DOHH2 (cell line): ENCODE data around the gene ZFP57.

Experiments
- H3F3A ChIP-seq: fragments of 200-600 bp; sonication (generic), shearing (Covaris generic); 2 replicates; pipeline ENCODE4 v1.6.0; 2016; ENCODE audit warnings: antibody characterized with exemption, mild to moderate bottlenecking; ENCODE audit not compliant: control insufficient read depth, insufficient read depth
- H3K27ac ChIP-seq: fragments of 200-600 bp; sonication (generic); 2 replicates; pipeline ENCODE4 v1.5.1; 2014; ENCODE audit warnings: low read depth, mild to moderate bottlenecking, low read length, moderate library complexity
- H3K27me3 ChIP-seq: fragments of 200-600 bp; sonication (generic); 2 replicates; pipeline ENCODE4 v1.6.1; 2014; ENCODE audit warnings: mild to moderate bottlenecking, low read length, mixed read lengths; ENCODE audit not compliant: control insufficient read depth
- H3K36me3 ChIP-seq: fragments of 200-600 bp; sonication (generic); 2 replicates; pipeline ENCODE4 v1.6.1; 2014; ENCODE audit warnings: mild to moderate bottlenecking, low read length, moderate library complexity, mixed read lengths; ENCODE audit not compliant: control insufficient read depth
- H3K4me1 ChIP-seq: fragments of 200-600 bp; sonication (generic); 2 replicates; pipeline ENCODE4 v1.6.1; 2014; ENCODE audit warnings: mild to moderate bottlenecking, low read length, mixed read lengths; ENCODE audit not compliant: control insufficient read depth
- H3K4me2 ChIP-seq: fragments of 200-600 bp; sonication (generic); 2 replicates; pipeline ENCODE4 v1.6.0; 2014; ENCODE audit warnings: mild to moderate bottlenecking, low read length, moderate library complexity
- H3K4me3 ChIP-seq: fragments of 200-600 bp; sonication (generic); 2 replicates; pipeline ENCODE4 v1.5.1; 2014; ENCODE audit warnings: mild to moderate bottlenecking, low read length, mixed read lengths
- H3K79me2 ChIP-seq: fragments of 200-600 bp; sonication (generic); 2 replicates; pipeline ENCODE4 v1.6.1; 2014; ENCODE audit warnings: mild to moderate bottlenecking, low read length, mixed read lengths; ENCODE audit not compliant: control insufficient read depth
- H3K9me2 ChIP-seq: fragments of 200-600 bp; sonication (generic); replicated peaks from 2 replicates; pipeline ENCODE4 v1.6.1; 2014; ENCODE audit warnings: mild to moderate bottlenecking, low read length, mixed read lengths; ENCODE audit not compliant: control insufficient read depth
- H3K9me3 ChIP-seq: fragments of 200-600 bp; sonication (generic); 2 replicates; pipeline ENCODE4 v1.6.1; 2014; ENCODE audit warnings: antibody characterized with exemption, low read length, mixed read lengths; ENCODE audit not compliant: control insufficient read depth, insufficient read depth
- H4K20me1 ChIP-seq: fragments of 200-600 bp; sonication (generic); 2 replicates; pipeline ENCODE4 v1.6.0; 2014; ENCODE audit warnings: low read depth, mild to moderate bottlenecking, antibody characterized with exemption, low read length, moderate library complexity; ENCODE audit not compliant: control insufficient read depth, insufficient read depth
- CTCF ChIP-seq: fragments of 200-600 bp; sonication (generic); IDR thresholded peaks from one replicate; pipeline ENCODE4 v1.5.1; 2014; ENCODE audit warnings: antibody characterized with exemption, mild to moderate bottlenecking, low read depth, low read length; ENCODE audit not compliant: poor library complexity, severe bottlenecking
- EZH2phosphoT487 ChIP-seq: fragments of 200-600 bp; sonication (generic); IDR thresholded peaks from 2 replicates; pipeline ENCODE4 v1.6.1; 2017; ENCODE audit warnings: borderline replicate concordance, mild to moderate bottlenecking, antibody characterized with exemption, low read length, moderate library complexity, mixed read lengths

Gene ZFP57

GRCh38 chr6:29680904-29681303, at the start of gene ZFP57:
Gene ZFP57, minus strand, starts transcription at chr6:29681152. Its CDS starts 4,149 bp downstream, at chr6:29677003.
- no peaks in the 10 kb centered on the region for H3K9me3 ChIP-seq
- no peak within 1 kb of the TSS for H3K27ac ChIP-seq
- no peaks in the 10 kb centered on the region for H3K79me2 ChIP-seq
- H3K36me3 ChIP-seq: no peaks in the 10 kb centered on the region
- no peaks in the 10 kb centered on the region for H4K20me1 ChIP-seq
- H3K4me3 ChIP-seq: no peak within 1 kb of the TSS
- no peak within 1 kb of the TSS for H3K4me2 ChIP-seq
- TF ChIP-seq EZH2phosphoT487: no peak
- no peak for TF ChIP-seq CTCF
- H3K27me3 ChIP-seq: no peaks in the 10 kb centered on the region
- no peaks in the 10 kb centered on the region for H3K9me2 ChIP-seq
- no peaks in the 10 kb centered on the region for H3K4me1 ChIP-seq
- no peaks in the 10 kb centered on the region for H3F3A ChIP-seq

- no peaks in the 10 kb centered on the region for H3K27me3 ChIP-seq
- H3K9me2 ChIP-seq: no peaks in the 10 kb centered on the region
- H3K4me3 ChIP-seq: no peak overlapping the region
- no peaks in the 10 kb centered on the region for H3K79me2 ChIP-seq
- H3K9me3 ChIP-seq: no peaks in the 10 kb centered on the region
- no peaks in the 10 kb centered on the region for H3K36me3 ChIP-seq
- H4K20me1 ChIP-seq: no peaks in the 10 kb centered on the region
- no peak for TF ChIP-seq EZH2phosphoT487
- no peak for TF ChIP-seq CTCF
- H3K4me1 ChIP-seq: no peaks in the 10 kb centered on the region
- H3K4me2 ChIP-seq: no peak overlapping the region
- H3K27ac ChIP-seq: no peak overlapping the region
- H3F3A ChIP-seq: no peaks in the 10 kb centered on the region
These were observed 49.7 kb upstream of the ZFP57 start for GRCh38 chr6:29730575-29731126.

GRCh38 chr6:29729774-29730328, 48.9 kb upstream of the ZFP57 start:
- Histone ChIP-seq H3K27ac (no peak overlapping the region), H4K20me1 (no peaks in the 10 kb centered on the region), H3K79me2 (no peaks in the 10 kb centered on the region), H3K4me1 (no peaks in the 10 kb centered on the region), H3K9me2 (no peaks in the 10 kb centered on the region), H3K9me3 (no peaks in the 10 kb centered on the region), H3K4me2 (no peak overlapping the region), H3K27me3 (no peaks in the 10 kb centered on the region), H3K4me3 (no peak overlapping the region), H3K36me3 (no peaks in the 10 kb centered on the region), H3F3A (no peaks in the 10 kb centered on the region)
- TF ChIP-seq EZH2phosphoT487: no peak
- no peak for TF ChIP-seq CTCF
